ENCODE measurements around the gene KDM6A.

DNA sequence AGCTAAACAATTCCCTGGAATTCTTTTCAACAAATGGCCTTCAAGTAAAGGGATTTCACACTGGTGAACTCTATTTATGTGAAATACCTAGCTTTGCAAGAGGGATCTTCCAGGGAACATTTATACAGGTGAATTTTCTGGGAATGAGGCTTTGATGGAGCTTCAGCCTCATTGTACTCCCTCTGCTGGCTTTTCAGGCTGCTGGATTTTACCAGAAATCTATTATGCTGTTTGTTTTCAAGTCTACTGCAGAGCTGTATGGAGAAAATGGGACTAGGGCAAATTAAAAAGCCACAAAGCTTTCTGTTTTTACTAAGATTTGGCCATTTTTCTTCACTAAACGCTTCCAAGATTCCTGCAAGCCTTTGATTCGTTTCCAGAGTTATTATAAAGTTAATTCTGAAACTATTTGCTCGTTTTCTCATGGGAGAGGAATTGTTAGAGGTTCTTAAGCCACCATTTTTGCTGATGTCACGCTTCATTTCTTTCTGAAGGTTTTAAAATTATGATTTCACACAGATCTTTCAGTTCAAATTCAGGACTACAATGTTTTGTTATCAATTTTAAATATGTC, 31.6 kb downstream of the KDM6A start:
- TF ChIP-seq, protein P1, sequence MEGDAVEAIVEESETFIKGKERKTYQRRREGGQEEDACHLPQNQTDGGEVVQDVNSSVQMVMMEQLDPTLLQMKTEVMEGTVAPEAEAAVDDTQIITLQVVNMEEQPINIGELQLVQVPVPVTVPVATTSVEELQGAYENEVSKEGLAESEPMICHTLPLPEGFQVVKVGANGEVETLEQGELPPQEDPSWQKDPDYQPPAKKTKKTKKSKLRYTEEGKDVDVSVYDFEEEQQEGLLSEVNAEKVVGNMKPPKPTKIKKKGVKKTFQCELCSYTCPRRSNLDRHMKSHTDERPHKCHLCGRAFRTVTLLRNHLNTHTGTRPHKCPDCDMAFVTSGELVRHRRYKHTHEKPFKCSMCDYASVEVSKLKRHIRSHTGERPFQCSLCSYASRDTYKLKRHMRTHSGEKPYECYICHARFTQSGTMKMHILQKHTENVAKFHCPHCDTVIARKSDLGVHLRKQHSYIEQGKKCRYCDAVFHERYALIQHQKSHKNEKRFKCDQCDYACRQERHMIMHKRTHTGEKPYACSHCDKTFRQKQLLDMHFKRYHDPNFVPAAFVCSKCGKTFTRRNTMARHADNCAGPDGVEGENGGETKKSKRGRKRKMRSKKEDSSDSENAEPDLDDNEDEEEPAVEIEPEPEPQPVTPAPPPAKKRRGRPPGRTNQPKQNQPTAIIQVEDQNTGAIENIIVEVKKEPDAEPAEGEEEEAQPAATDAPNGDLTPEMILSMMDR (conservative IDR thresholded peaks at IDR 0.05 in 1 of 2, IDR thresholded peaks at IDR 0.05 in 1 of 2; ENCODE audit: low read depth in 1 of 2, low read length in 2 of 2) = peak; percentile 21 to 30
- TF ChIP-seq EZH2 (IDR thresholded peaks at IDR 0.05; ENCODE audit: low read length, missing control alignments) = no peak
